ENCODE data around the gene GPATCH4. TPM values are rescaled to one million over a fixed set of nuclear protein-coding genes. Genes with fewer than 3 reads are reported as not detected.
"Not testable (repeated sequence)": the region's sequence is repeated elsewhere in the genome, so short reads cannot be mapped to it uniquely, and the experiment has no call there.

GPATCH4 gene
- total RNA-seq, 4 donors from 2014 or later: 12.4 to 113 (median 28.9) TPM

- H3K27me3 ChIP-seq: peaks cover 34% of the 10 kb centered on the region
- no peak overlapping the region for H3K4me3 ChIP-seq
- TF ChIP-seq CTCF (IDR thresholded peaks at IDR 0.05) (peak; percentile 70 to 86 (median 75)), POLR2A (IDR thresholded peaks at IDR 0.05) (no peak)
- WGBS, 2 donors (ENCODE audit: low coverage in 1 of 2): 0 to 28% methylated on average over 4 to 7 of the region's 7 CpGs
- in situ Hi-C loops (cut with MboI; ENCODE audit: low pct_ligation_motif_present in 1 of 4, low pct_unique_long_range_greater_than_20kb in 1 of 4, low sequenced_read_pairs in 3 of 4): loop anchor here (5.0 to 25.0 kb wide), 4 partner anchors 133 to 221 kb away; no protein-coding TSS in a partner anchor
- H3K36me3 ChIP-seq: no peaks in the 10 kb centered on the region
- intact Hi-C loops (cut with DNase I; ENCODE audit: low total_unique reads): no loop called here
- peak; percentile 63 for DNase-seq
- no peak overlapping the region for H3K27ac ChIP-seq
- H3K4me1 ChIP-seq: peaks cover 0 to 3% (median 0%) of the 10 kb centered on the region in 4 donors
- H3K9me3 ChIP-seq: no peaks in the 10 kb centered on the region
These were observed 6.9 kb upstream of the GPATCH4 start for GRCh38 chr1:156608036-156608674.

- H3K27ac ChIP-seq; H3K4me1 ChIP-seq; H3K36me3 ChIP-seq; DNase-seq; H3K4me3 ChIP-seq; H3K9me3 ChIP-seq; intact Hi-C loops (cut with DNase I; ENCODE audit: low total_unique reads): not testable (repeated sequence)
- H3K27me3 ChIP-seq: peaks cover 25% of the 10 kb centered on the region
- 83 to 90% methylated on average over 3 to 4 of the region's 4 CpGs for WGBS, 2 donors (ENCODE audit: low coverage in 1 of 2)
- in situ Hi-C loops (cut with MboI; ENCODE audit: low pct_ligation_motif_present in 1 of 4, low pct_unique_long_range_greater_than_20kb in 1 of 4, low sequenced_read_pairs in 3 of 4): loop anchor here (5.0 to 25.0 kb wide), 4 partner anchors 133 to 220 kb away; no protein-coding TSS in a partner anchor
These were observed 6.1 kb upstream of the GPATCH4 start for GRCh38 chr1:156607344-156607743.

- in situ Hi-C loops (cut with MboI; ENCODE audit: low pct_ligation_motif_present in 1 of 4, low pct_unique_long_range_greater_than_20kb in 1 of 4, low sequenced_read_pairs in 3 of 4) (loop anchor here in 3 of 4 donors (10.0 to 25.0 kb wide), 3 partner anchors 128 to 215 kb away; no protein-coding TSS in a partner anchor), intact Hi-C loops (cut with DNase I; ENCODE audit: low total_unique reads) (no loop called here)
- Histone ChIP-seq H3K4me3 (no peak overlapping the region), H3K27me3 (no peaks in the 10 kb centered on the region), H3K9me3 (no peaks in the 10 kb centered on the region), H3K27ac (no peak overlapping the region), H3K4me1 (peaks cover 9 to 20% (median 17%) of the 10 kb centered on the region in 4 donors), H3K36me3 (no peaks in the 10 kb centered on the region)
- TF ChIP-seq POLR2AphosphoS5 (IDR thresholded peaks at IDR 0.05) (no peak), CTCF (IDR thresholded peaks at IDR 0.05) (peak in 1 of 5 experiments; percentile 8)
- DNase-seq: no peak
- WGBS, 2 donors (ENCODE audit: low coverage in 1 of 2): 41 to 47% methylated on average over 3 to 10 of the region's 10 CpGs
These were observed 1.3 kb upstream of the GPATCH4 start for GRCh38 chr1:156602557-156602993.

GRCh38 chr1:156601892-156602291 lies 613 bp upstream of the GPATCH4 start:
- Histone ChIP-seq H3K9me3 (no peaks in the 10 kb centered on the region), H3K36me3 (no peaks in the 10 kb centered on the region), H3K27me3 (no peaks in the 10 kb centered on the region), H3K27ac (peak overlapping the region; percentile 81 to 85 (median 83)), H3K4me3 (peak overlapping the region in 3 of 4 donors; percentile 52 to 88 (median 63)), H3K4me1 (peaks cover 9 to 20% (median 17%) of the 10 kb centered on the region in 4 donors)
- no peak for DNase-seq
- TF ChIP-seq POLR2AphosphoS5 (IDR thresholded peaks at IDR 0.05) (no peak), CTCF (IDR thresholded peaks at IDR 0.05) (no peak), POLR2A (IDR thresholded peaks at IDR 0.05) (no peak), EP300 (IDR thresholded peaks at IDR 0.05; ENCODE audit: low read depth) (no peak)
- 26 to 68% methylated on average over 4 to 12 of the region's 12 CpGs for WGBS, 2 donors (ENCODE audit: low coverage in 1 of 2)
- in situ Hi-C loops (cut with MboI; ENCODE audit: low pct_ligation_motif_present in 1 of 4, low pct_unique_long_range_greater_than_20kb in 1 of 4, low sequenced_read_pairs in 3 of 4): loop anchor here in 3 of 4 donors (10.0 to 25.0 kb wide), 3 partner anchors 127 to 215 kb away; no protein-coding TSS in a partner anchor
- intact Hi-C loops (cut with DNase I; ENCODE audit: low total_unique reads): no loop called here

Data from transverse colon (tissue), 4 donors.